Activated CD8-positive, alpha-beta T cell treated with anti-CD3 and anti-CD28 coated beads, Interleukin-2, amount 10 ng/mL, durations not matched to agents 7 days and 5 days (primary cell): ENCODE data around the gene IQSEC3. TPM values are rescaled to one million over a fixed set of nuclear protein-coding genes. Genes with fewer than 3 reads are reported as not detected.
A peak's percentile ranks its signal among the peaks of the same experiment; 100 is the strongest.

Experiments
- ATAC-seq: fragments of 150-1000 bp; cut with Tn5 transposase; one replicate; pipeline ENCODE4 v1.10.0; 2021; ENCODE audit warnings: moderate library complexity
- CTCF ChIA-PET: fragments of 350-600 bp; sonication (Branson Sonifier 250); formaldehyde crosslinking; loops from one replicate; lab custom pipeline; 2021; ENCODE audit warnings: antibody characterized with exemption; lab: Charles Lee
- POLR2A ChIA-PET: fragments of 350-600 bp; sonication (Branson Sonifier 250); formaldehyde crosslinking; loops from one replicate; lab custom pipeline; 2021; ENCODE audit warnings: antibody characterized with exemption; lab: Charles Lee
- DNase-seq: peaks from one replicate; pipeline ENCODE4 v3.0.0-alpha.2; 2020
- H3K27ac Mint-ChIP-seq: one replicate; pipeline ENCODE4 v1.8.0; 2021; ENCODE audit warnings: mild to moderate bottlenecking, mixed read lengths
- H3K27me3 Mint-ChIP-seq: one replicate; pipeline ENCODE4 v1.8.0; 2021; ENCODE audit warnings: low read depth, mixed read lengths
- H3K36me3 Mint-ChIP-seq: one replicate; pipeline ENCODE4 v1.8.0; 2021; ENCODE audit warnings: low read depth, mixed read lengths
- H3K4me1 Mint-ChIP-seq: one replicate; pipeline ENCODE4 v1.8.0; 2021; ENCODE audit warnings: low read depth, mixed read lengths
- H3K4me3 Mint-ChIP-seq: one replicate; pipeline ENCODE4 v1.8.0; 2021; ENCODE audit warnings: mild to moderate bottlenecking, mixed read lengths
- H3K9me3 Mint-ChIP-seq: one replicate; pipeline ENCODE4 v1.8.0; 2022; ENCODE audit warnings: mixed read lengths; ENCODE audit not compliant: insufficient read depth
- total RNA-seq, 2 experiments: library from RNA; stranded (reverse); gene quantifications; one replicate each; pipeline ENCODE4 v1.2.3, GENCODE V29; 2021

Gene IQSEC3
- total RNA-seq, 2 experiments from 2014 or later, result 1.7 to 2.6 TPM

DNA sequence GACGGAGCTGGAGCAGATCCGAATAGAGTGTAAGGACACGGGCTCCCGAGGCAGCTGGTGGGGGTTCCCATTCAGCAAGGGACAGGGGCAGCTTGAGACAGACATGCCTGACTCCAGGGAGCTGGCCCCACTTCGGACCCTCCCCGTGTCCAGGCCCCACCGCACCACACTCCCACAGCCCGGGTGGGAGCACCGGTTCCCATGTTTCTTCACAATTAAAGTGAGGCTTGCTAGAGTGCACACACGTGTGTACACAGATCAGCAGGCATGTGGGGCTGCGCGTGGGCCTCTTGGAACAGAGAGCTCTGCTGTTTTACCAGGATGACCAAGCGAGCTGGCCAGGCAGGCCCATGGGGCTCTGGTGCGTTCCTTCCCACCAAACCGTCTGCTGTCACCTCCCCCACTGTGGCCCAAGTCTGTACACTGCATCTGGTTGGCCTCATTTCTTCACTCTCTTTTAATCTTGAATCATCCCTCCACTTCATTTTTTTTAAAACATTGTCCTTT is 99.3 kb downstream of the IQSEC3 start:
- no peaks in the 10 kb centered on the region for H3K9me3 Mint-ChIP-seq
- ChIA-PET POLR2A (no interaction called here), CTCF (no interaction called here)
- H3K36me3 Mint-ChIP-seq, result no peaks in the 10 kb centered on the region
- no peak for ATAC-seq
- peaks cover 31% of the 10 kb centered on the region for H3K4me1 Mint-ChIP-seq
- no peak overlapping the region for H3K27ac Mint-ChIP-seq
- H3K4me3 Mint-ChIP-seq, result no peak overlapping the region
- no peak for DNase-seq
- H3K27me3 Mint-ChIP-seq, result no peaks in the 10 kb centered on the region

DNA sequence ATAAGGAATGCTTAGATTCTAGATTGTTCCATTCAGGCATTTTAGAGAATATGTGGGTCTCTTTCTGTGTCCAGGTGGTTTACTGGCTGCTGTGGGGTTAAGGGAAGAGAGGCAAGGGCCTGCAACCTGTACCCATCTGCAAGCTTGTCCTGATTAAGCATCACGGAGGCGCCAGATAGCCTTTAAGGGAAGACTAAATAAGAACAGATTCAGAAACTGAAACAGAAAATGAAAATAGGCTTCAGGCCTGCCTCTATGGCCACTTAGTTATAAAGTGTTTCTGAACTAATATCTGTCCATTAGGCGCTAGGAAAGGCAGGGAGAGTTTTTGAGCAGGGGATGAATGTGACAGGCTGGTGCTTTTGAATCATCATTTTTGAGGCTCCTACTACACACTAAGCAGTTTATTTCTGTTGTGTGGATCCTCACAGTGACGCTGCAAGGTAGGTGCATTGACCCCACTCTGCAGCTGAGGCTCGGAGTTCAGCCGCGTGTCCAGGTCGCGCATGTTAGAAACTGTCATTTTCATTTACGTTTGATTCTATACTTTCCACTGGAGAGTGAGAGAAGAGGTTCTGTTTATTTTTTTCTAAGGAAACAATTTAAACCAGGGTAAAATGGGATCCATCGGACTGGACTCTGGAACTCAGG is 100.0 kb downstream of the IQSEC3 start:
- ATAC-seq, result no peak
- POLR2A ChIA-PET, result no interaction called here

DNA sequence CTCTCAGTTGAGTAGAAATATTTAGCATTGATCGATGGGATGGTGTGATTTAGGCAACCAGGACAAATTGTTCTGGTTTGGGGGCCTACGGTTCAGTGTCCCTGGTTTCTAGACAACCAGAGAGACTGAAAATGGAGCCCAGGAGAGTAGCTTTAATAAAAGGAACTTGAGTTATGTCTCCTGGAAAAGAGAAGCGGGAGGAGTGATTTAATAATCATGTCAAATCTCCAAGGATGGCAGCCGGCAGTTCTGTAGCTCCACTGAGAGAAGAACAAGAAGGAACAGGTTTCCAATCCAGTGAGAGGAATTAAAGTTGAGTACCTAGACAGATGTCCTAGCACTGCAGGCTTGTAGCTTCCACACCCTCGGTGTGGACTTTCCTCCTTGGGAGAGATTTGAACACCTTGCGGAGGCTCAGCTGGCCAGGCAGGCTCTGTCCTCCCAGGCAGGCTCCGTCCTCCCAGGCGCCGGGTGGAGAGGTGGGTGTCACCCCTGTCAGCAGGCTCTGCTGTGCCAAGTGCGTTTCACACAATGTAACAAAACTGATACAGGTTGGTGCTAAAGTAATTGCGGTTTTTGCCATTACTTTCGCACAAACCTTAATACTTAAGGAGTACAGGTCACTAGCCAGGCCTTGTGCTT is 101.5 kb downstream of the IQSEC3 start:
- Mint-ChIP-seq H3K27ac (no peak overlapping the region), H3K9me3 (no peaks in the 10 kb centered on the region), H3K27me3 (no peaks in the 10 kb centered on the region), H3K4me3 (no peak overlapping the region), H3K4me1 (peaks cover 31% of the 10 kb centered on the region), H3K36me3 (no peaks in the 10 kb centered on the region)
- DNase-seq (no peak), ATAC-seq (no peak)
- ChIA-PET POLR2A (no interaction called here), CTCF (interaction anchor here (1.4 kb wide), 1 partner anchor 52 kb away, joined by 3 read pairs; no protein-coding TSS in a partner anchor)

More for the DNA sequence above, 100.0 kb downstream of the IQSEC3 start:
- Mint-ChIP-seq H3K27me3 (no peaks in the 10 kb centered on the region), H3K9me3 (no peaks in the 10 kb centered on the region), H3K36me3 (no peaks in the 10 kb centered on the region), H3K4me1 (peaks cover 31% of the 10 kb centered on the region), H3K27ac (no peak overlapping the region), H3K4me3 (no peak overlapping the region)
- DNase-seq, result no peak
- CTCF ChIA-PET, result no interaction called here

DNA sequence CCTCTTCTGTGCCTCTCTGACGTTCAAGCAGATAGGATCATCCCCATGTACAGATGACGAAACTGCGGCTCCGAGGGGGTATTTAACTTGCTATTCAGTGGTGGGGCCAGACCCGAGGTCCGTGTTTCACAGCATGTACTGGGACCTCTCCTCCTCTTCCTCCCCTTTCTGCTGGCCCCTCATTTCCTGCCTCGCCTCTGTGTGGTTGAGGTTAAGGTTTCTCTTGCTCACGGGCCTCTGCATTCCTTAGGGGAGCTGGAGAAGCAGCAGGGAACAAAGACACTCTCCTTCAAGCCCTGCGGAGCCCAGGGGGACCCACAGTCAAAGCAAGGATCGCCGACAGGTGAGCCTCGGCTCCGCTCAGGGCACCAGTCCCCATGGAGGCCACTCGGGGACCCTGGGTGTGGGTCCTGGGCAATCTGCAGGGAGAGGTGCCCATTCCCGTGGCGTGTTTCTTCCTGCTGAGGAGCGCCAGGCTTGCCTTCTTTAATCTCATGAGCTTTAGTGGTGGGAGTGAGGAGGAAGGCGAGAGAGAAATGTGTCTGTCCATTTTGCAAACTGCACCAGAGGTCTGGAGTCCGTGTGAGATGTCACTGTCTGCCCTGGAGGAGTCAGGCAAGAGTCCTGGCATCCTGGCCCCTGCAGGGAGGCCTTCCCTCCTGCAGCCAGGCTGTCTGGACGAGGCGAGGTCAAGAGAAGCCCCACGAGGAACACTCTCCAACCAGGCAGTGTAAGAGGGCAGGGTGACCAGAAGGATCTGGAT is 102.4 kb downstream of the IQSEC3 start:
- Mint-ChIP-seq H3K4me1 (peaks cover 31% of the 10 kb centered on the region), H3K27ac (peak overlapping the region; percentile 57), H3K36me3 (no peaks in the 10 kb centered on the region), H3K27me3 (no peaks in the 10 kb centered on the region), H3K4me3 (no peak overlapping the region), H3K9me3 (no peaks in the 10 kb centered on the region)
- ChIA-PET POLR2A (no interaction called here), CTCF (interaction anchor here (1.3 to 1.4 kb wide), 2 partner anchors 51 kb away, joined by 3 to 4 read pairs; no protein-coding TSS in a partner anchor)
- DNase-seq, result peak; percentile 22
- ATAC-seq, result peak; percentile 40

DNA sequence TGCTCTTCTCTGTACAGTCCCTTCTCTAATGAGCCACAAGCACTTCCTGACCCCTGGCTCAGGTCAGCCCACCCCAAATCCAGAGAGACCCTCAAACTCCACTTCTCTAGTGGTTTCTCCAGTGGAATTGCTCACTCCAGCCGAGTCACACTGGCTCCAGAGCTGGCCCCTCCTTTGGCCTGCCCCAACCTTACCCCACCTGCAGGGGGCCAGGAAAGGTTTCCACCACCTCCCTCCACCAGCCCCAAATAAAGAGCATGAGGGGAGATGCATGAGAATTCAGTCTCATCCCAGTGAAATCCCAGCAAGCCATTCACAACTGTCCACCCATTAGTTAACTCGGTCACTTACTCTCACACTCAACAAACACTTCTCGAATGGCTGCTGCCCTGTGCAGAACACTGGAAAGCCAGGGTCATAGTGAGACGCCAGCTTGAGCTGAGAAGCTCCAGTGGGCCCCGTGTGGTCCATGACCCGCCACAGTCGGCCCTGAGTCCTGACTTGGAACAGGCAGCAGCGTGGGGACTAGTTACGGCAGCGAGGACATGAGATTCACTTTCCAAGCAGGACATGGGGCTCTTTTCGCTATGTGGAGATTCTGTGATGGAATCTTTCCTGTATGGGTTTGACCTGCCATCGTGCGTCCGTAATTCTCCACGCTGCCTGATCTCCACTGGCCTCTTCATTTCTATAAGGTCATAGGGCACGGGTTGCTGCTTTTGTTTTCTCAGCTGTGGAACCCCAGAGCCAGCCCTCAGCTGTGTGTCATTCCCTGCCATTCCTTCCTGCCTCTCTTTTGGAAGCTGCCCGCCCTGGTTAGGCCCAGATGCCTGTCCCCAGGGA is 103.2 kb downstream of the IQSEC3 start:
- CTCF ChIA-PET, result interaction anchor here (1.3 kb wide), 1 partner anchor 50 kb away, joined by 4 read pairs; no protein-coding TSS in a partner anchor
- POLR2A ChIA-PET, result no interaction called here
- Mint-ChIP-seq H3K36me3 (no peaks in the 10 kb centered on the region), H3K27me3 (no peaks in the 10 kb centered on the region), H3K27ac (peak overlapping the region; percentile 16), H3K4me3 (no peak overlapping the region), H3K9me3 (no peaks in the 10 kb centered on the region), H3K4me1 (peaks cover 29% of the 10 kb centered on the region)
- no peak for DNase-seq
- peak; percentile 45 for ATAC-seq

DNA sequence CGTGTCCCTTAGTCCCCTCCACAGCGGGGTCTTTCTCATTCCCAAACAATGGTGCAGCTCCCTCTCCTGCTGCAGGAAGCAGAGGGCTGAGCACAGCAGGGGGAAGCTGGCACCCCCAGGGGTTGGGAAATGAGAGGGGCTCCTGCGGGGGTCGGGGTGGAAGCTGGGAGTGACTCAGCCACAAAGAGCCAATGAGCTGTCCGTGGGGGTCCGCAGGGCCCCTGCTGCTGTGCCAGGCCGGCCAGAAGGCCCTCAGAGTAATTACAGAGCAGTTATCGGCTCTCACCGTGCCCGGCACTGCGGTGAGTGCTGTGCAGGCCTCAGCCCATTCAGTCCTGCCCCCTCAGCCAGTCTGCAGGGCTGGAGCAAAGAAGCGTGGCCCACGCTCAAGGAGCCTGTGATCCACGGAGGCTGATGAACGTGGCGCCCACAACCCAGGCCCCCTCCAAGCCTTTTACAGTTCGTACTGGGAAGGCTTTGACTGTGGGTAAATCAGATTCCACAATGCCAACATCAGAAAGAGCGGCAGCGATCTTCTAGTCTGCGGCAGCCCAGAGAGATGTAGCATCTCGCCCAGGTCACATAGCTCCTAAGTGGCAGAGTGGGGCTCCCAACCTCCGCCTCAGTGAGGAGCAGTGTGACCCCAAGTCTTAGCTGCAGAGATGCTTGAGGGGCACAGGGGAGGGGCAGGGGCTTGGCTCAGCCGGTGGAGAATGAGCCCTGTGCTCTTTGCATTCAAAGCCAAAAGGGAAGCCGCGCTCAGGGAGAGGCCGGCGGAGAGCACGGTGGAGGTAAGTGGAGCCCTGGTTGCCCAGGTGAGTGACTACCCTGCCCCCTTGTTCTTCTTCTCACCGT is 104.0 kb downstream of the IQSEC3 start:
- DNase-seq (no peak), ATAC-seq (no peak)
- no peaks in the 10 kb centered on the region for H3K27me3 Mint-ChIP-seq
- no peaks in the 10 kb centered on the region for H3K36me3 Mint-ChIP-seq
- peaks cover 29% of the 10 kb centered on the region for H3K4me1 Mint-ChIP-seq
- no peak overlapping the region for H3K27ac Mint-ChIP-seq
- no peaks in the 10 kb centered on the region for H3K9me3 Mint-ChIP-seq
- CTCF ChIA-PET, result interaction anchor here (1.3 kb wide), 1 partner anchor 49 kb away, joined by 4 read pairs; no protein-coding TSS in a partner anchor
- H3K4me3 Mint-ChIP-seq, result no peak overlapping the region
- POLR2A ChIA-PET, result no interaction called here

DNA sequence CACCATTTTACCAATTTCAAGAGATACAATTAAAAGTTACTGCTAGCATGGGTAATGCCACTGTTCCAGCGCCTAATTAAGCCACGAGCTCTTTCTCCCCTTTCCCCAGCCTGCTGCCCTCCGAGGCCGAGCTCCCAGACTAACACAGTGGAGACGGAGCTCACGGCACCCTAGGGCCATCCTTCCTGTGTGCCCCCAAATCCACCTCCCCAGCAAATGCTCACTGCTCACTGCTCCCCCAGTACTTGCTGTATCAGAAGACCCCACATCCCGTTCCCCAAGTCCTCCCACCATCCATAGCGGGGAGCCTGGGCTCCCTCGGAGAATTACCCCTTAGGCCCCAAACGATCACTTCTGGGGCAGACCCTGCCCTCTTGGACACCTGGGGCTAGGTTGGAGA is 104.7 kb downstream of the IQSEC3 start:
- Mint-ChIP-seq H3K4me3 (no peak overlapping the region), H3K4me1 (peaks cover 29% of the 10 kb centered on the region), H3K27me3 (no peaks in the 10 kb centered on the region), H3K9me3 (no peaks in the 10 kb centered on the region), H3K27ac (no peak overlapping the region), H3K36me3 (no peaks in the 10 kb centered on the region)
- DNase-seq, result no peak
- ATAC-seq, result no peak
- ChIA-PET POLR2A (no interaction called here), CTCF (no interaction called here)

DNA sequence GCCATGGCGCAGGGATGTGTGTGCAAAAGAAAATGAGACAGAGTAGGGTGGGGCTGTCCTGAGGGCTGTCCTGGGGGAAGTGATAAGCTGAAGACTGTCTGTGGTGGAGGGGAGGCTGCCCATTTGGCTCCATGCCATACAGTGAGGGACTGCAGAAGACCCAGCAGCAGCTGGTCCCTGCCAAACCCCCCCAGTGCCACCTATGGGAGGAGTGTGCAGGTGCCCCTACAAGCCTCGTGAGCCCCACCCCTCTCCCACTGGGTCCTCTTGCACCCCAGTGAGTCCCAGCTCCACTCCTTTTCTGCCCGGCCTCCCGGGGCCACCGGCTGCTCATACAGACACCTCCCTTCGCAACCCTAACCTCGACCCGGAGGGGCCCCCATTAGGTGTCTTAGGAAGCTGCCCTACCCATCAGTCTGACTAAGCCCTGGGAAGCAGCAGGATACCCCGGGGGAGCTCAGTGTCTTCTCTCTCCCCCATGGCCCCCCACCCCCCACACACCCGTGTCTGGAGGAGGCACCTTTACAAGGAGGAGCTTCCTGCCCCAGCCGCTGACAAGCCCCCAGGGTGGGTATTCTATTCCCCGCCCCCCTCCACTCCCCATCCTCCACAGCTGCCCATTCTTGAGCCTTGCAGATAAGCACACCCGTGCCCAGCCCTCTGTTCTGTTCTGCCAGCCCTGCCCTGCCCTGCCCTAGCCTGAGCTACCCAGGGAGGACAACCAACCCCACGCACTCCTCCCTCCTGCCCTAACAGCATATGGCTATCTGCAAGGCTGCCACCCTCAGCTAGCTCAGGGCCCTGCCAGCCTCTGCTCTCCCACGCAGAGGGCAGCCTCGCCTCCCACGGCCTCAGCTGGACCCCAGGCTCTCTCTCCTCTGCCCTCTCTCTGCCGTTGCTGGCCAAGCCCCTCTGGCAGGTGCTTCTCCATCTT is 105.4 kb downstream of the IQSEC3 start:
- Mint-ChIP-seq H3K9me3 (no peaks in the 10 kb centered on the region), H3K4me3 (no peak overlapping the region), H3K36me3 (no peaks in the 10 kb centered on the region), H3K27me3 (no peaks in the 10 kb centered on the region), H3K4me1 (peaks cover 23% of the 10 kb centered on the region), H3K27ac (no peak overlapping the region)
- ATAC-seq (no peak), DNase-seq (no peak)
- ChIA-PET CTCF (no interaction called here), POLR2A (no interaction called here)

DNA sequence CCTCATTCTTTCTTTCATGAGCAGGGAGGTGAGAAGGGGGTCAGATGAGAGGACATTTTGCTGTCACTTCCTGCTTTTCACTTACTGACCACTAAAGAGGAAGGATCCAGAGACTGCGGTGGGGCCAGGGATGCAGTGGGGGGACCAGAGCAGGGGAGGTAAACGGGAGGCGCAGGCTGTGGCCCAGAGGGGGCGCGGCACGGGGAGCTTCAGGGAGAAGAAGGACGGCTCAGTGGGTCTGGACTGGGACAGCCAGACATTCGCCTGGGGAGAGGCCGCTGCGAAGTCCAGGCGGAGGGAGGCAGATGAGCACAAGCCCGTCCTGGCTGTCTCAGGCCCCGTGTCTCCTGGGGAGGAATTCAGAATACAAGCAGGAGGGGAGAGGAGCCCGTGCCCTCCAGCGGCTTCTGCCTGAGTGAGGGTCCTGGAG is 106.2 kb downstream of the IQSEC3 start:
- Mint-ChIP-seq H3K4me1 (peaks cover 21% of the 10 kb centered on the region), H3K27me3 (no peaks in the 10 kb centered on the region), H3K4me3 (no peak overlapping the region), H3K27ac (no peak overlapping the region), H3K36me3 (no peaks in the 10 kb centered on the region), H3K9me3 (no peaks in the 10 kb centered on the region)
- DNase-seq (no peak), ATAC-seq (no peak)
- ChIA-PET CTCF (no interaction called here), POLR2A (no interaction called here)

DNA sequence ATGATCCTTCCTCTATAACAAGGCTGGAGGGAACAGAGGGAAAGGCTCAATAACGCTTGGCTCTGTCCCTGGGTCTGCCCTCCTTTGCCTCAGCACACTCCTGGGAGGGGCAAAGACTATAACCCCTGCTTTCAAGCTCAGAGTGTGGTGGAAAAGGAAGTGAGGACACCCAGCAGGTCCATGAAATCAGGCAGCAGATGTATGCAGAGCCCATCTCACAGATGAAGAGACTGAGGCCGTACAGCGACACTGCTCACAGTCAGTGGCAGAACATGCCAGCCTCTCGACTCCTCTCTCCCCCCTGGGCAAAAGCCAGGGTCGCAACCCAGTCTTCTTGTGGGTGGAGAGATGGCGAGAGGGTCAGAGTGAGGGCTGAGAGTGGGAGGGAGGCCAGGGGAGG is 107.6 kb downstream of the IQSEC3 start:
- peaks cover 7% of the 10 kb centered on the region for H3K4me1 Mint-ChIP-seq
- no peaks in the 10 kb centered on the region for H3K27me3 Mint-ChIP-seq
- ChIA-PET CTCF (no interaction called here), POLR2A (no interaction called here)
- no peak overlapping the region for H3K4me3 Mint-ChIP-seq
- no peak for ATAC-seq
- no peak for DNase-seq
- no peaks in the 10 kb centered on the region for H3K36me3 Mint-ChIP-seq
- no peak overlapping the region for H3K27ac Mint-ChIP-seq
- H3K9me3 Mint-ChIP-seq, result no peaks in the 10 kb centered on the region
